A549 (cell line): Measurements from ENCODE around the gene TEAD4.

Experiments
- GATA3 ChIP-seq: IDR thresholded peaks from 2 replicates; pipeline ENCODE4 v1.6.1; 2012; ENCODE audit warnings: borderline replicate concordance
- JUNB ChIP-seq: fragments of >200 bp; sonication (Bioruptor Twin); formaldehyde crosslinking; IDR thresholded peaks from 2 replicates; pipeline ENCODE4 v1.6.1; 2016
- NR3C1 ChIP-seq: fragments of >200 bp; sonication (Bioruptor Twin); formaldehyde crosslinking; IDR thresholded peaks from 3 replicates; pipeline ENCODE4 v1.6.1; 2017
- POLR2A ChIP-seq: IDR thresholded peaks from 2 replicates; pipeline ENCODE4 v1.6.1; 2012; ENCODE audit warnings: mild to moderate bottlenecking, low read length
- SMC3 ChIP-seq: fragments of >200 bp; sonication (Bioruptor Twin); formaldehyde crosslinking; IDR thresholded peaks from 3 replicates; pipeline ENCODE4 v1.6.1; 2018; ENCODE audit warnings: inconsistent platforms
- SREBF2 ChIP-seq: fragments of 450-650 bp; IDR thresholded peaks from 2 replicates; pipeline ENCODE4 v1.6.1; 2014; ENCODE audit warnings: mild to moderate bottlenecking, moderate library complexity
- TF ChIP-seq, protein P1 (sequence below): fragments of 450-650 bp; IDR thresholded peaks from 2 replicates; pipeline ENCODE4 v1.6.1; 2014; ENCODE audit warnings: antibody characterized with exemption
- TF ChIP-seq, protein P2 (sequence below): fragments of >200 bp; sonication (Bioruptor Twin); formaldehyde crosslinking; IDR thresholded peaks from 3 replicates; pipeline ENCODE4 v1.5.1; 2016
- TF ChIP-seq, protein P3 (sequence below): fragments of 150-350 bp; IDR thresholded peaks from 2 replicates; pipeline ENCODE4 v1.6.1; 2014; ENCODE audit warnings: low read depth, mild to moderate bottlenecking, low read length

DNA sequence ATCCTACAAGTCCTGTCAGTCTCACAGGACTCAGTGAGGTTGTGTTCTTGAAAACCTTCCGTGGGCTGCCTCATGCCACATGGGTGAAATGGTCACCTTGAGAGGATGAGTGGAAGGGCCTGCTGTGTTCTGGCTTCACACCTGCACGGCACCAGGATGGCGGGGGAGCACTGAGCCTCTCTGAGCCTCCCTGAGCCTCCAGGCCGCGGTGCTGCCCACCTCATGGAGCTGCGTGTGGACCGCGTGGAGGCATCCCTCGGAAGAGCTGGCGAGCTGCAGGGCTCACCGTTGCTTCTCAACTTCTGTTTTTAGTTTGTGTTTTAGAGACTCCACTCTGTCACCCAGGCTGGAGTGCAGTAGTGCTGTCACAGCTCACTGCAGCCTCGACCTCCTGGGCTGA lies 56.2 kb downstream of the TEAD4 start:
- TF ChIP-seq, protein P1, sequence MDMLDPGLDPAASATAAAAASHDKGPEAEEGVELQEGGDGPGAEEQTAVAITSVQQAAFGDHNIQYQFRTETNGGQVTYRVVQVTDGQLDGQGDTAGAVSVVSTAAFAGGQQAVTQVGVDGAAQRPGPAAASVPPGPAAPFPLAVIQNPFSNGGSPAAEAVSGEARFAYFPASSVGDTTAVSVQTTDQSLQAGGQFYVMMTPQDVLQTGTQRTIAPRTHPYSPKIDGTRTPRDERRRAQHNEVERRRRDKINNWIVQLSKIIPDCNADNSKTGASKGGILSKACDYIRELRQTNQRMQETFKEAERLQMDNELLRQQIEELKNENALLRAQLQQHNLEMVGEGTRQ: no peak
- TF ChIP-seq POLR2A: no peak
- TF ChIP-seq, protein P2, sequence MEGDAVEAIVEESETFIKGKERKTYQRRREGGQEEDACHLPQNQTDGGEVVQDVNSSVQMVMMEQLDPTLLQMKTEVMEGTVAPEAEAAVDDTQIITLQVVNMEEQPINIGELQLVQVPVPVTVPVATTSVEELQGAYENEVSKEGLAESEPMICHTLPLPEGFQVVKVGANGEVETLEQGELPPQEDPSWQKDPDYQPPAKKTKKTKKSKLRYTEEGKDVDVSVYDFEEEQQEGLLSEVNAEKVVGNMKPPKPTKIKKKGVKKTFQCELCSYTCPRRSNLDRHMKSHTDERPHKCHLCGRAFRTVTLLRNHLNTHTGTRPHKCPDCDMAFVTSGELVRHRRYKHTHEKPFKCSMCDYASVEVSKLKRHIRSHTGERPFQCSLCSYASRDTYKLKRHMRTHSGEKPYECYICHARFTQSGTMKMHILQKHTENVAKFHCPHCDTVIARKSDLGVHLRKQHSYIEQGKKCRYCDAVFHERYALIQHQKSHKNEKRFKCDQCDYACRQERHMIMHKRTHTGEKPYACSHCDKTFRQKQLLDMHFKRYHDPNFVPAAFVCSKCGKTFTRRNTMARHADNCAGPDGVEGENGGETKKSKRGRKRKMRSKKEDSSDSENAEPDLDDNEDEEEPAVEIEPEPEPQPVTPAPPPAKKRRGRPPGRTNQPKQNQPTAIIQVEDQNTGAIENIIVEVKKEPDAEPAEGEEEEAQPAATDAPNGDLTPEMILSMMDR: no peak
- TF ChIP-seq SMC3: no peak
- no peak for TF ChIP-seq JUNB
- TF ChIP-seq NR3C1: no peak
- TF ChIP-seq, protein P3, sequence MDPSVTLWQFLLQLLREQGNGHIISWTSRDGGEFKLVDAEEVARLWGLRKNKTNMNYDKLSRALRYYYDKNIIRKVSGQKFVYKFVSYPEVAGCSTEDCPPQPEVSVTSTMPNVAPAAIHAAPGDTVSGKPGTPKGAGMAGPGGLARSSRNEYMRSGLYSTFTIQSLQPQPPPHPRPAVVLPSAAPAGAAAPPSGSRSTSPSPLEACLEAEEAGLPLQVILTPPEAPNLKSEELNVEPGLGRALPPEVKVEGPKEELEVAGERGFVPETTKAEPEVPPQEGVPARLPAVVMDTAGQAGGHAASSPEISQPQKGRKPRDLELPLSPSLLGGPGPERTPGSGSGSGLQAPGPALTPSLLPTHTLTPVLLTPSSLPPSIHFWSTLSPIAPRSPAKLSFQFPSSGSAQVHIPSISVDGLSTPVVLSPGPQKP: no peak
- no peak for TF ChIP-seq SREBF2
- TF ChIP-seq GATA3: no peak
